AG09309 (cell line): ENCODE data around the gene MRGPRF.

ENCODE experiments used
- DNase-seq: peaks from one replicate; pipeline ENCODE4 v3.0.0-alpha.2; 2010; ENCODE audit warnings: low read depth
- H3K4me3 ChIP-seq: 2 replicates; pipeline ENCODE4 v1.5.1; 2011; ENCODE audit warnings: mild to moderate bottlenecking, low read depth, low read length, moderate library complexity; ENCODE audit not compliant: control insufficient read depth
- TF ChIP-seq, protein P1 (sequence below): IDR thresholded peaks from 2 replicates; pipeline ENCODE4 v1.5.1; 2011; ENCODE audit warnings: mild to moderate bottlenecking, low read depth, low read length, inconsistent platforms; ENCODE audit not compliant: insufficient read depth, control insufficient read depth; ENCODE audit errors: missing control alignments

The MRGPRF gene

GRCh38 chr11:68968306-68969250, 44.5 kb downstream of the MRGPRF start:
- TF ChIP-seq, protein P1, sequence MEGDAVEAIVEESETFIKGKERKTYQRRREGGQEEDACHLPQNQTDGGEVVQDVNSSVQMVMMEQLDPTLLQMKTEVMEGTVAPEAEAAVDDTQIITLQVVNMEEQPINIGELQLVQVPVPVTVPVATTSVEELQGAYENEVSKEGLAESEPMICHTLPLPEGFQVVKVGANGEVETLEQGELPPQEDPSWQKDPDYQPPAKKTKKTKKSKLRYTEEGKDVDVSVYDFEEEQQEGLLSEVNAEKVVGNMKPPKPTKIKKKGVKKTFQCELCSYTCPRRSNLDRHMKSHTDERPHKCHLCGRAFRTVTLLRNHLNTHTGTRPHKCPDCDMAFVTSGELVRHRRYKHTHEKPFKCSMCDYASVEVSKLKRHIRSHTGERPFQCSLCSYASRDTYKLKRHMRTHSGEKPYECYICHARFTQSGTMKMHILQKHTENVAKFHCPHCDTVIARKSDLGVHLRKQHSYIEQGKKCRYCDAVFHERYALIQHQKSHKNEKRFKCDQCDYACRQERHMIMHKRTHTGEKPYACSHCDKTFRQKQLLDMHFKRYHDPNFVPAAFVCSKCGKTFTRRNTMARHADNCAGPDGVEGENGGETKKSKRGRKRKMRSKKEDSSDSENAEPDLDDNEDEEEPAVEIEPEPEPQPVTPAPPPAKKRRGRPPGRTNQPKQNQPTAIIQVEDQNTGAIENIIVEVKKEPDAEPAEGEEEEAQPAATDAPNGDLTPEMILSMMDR = peak; percentile 23
- DNase-seq = no peak
- no peak overlapping the region for H3K4me3 ChIP-seq

- no peak overlapping the region for H3K4me3 ChIP-seq
- TF ChIP-seq, protein P1 = no peak
- DNase-seq = no peak
These were observed 45.9 kb downstream of the MRGPRF start for GRCh38 chr11:68966894-68967780.

GRCh38 chr11:68965901-68966853, 46.9 kb downstream of the MRGPRF start:
- no peak overlapping the region for H3K4me3 ChIP-seq
- no peak for DNase-seq
- TF ChIP-seq, protein P1 = no peak

DNA sequence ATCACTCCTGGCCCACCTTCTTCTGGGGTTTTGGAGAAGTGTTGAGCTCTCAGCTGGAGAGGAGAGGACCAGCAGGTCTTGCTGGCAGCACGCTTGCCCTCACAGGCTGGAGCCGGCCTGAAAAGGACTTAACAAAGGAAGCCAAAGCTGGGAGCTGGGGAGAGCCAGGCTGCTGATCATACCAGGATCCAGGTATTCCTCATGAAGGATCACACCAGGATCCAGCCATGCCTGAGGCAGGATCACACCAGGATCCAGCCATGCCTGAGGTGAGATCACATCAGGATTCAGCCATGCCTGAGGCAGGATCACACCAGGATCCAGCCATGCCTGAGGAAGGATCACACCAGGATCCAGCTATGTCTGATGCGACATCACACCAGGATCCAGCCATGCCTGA, 49.3 kb downstream of the MRGPRF start:
- TF ChIP-seq, protein P1 = no peak
- no peak for DNase-seq

GRCh38 chr11:68962527-68963250, 50.4 kb downstream of the MRGPRF start:
- no peak overlapping the region for H3K4me3 ChIP-seq
- TF ChIP-seq, protein P1 = no peak
- DNase-seq = no peak

More for the DNA sequence above, 49.3 kb downstream of the MRGPRF start:
- H3K4me3 ChIP-seq = no peak overlapping the region
